H9 (cell line): Measurements from ENCODE around the gene AP3D1. TPM values are rescaled to one million over a fixed set of nuclear protein-coding genes. Genes with fewer than 3 reads are reported as not detected.
A peak's percentile ranks its signal among the peaks of the same experiment; 100 is the strongest.

Source experiments
- DNase-seq: peaks from one replicate; pipeline ENCODE4 v3.0.0-alpha.2; 2017
- H2AFZ ChIP-seq: one replicate; pipeline ENCODE4 v1.6.1; 2013; ENCODE audit warnings: mild to moderate bottlenecking, low read length, control low read depth, moderate library complexity
- H2AK5ac ChIP-seq: 2 replicates; pipeline ENCODE4 v1.6.1; 2013; ENCODE audit warnings: low read length, control low read depth, mixed read lengths; ENCODE audit not compliant: insufficient read length
- H2BK120ac ChIP-seq: one replicate; pipeline ENCODE4 v1.6.1; 2013; ENCODE audit warnings: low read depth, mild to moderate bottlenecking, low read length, control low read depth, inconsistent platforms; ENCODE audit not compliant: poor library complexity, severe bottlenecking
- H2BK12ac ChIP-seq: 2 replicates; pipeline ENCODE4 v1.6.1; 2013; ENCODE audit warnings: low read length, control low read depth, mixed read lengths, low read depth; ENCODE audit not compliant: insufficient read length
- H2BK15ac ChIP-seq: 2 replicates; pipeline ENCODE4 v1.6.1; 2013; ENCODE audit warnings: low read depth, low read length, control low read depth
- H2BK20ac ChIP-seq: one replicate; pipeline ENCODE4 v1.6.1; 2013; ENCODE audit warnings: low read depth, mild to moderate bottlenecking, low read length, control low read depth, inconsistent platforms; ENCODE audit not compliant: poor library complexity, severe bottlenecking
- H2BK5ac ChIP-seq: 2 replicates; pipeline ENCODE4 v1.6.1; 2013; ENCODE audit warnings: low read length, control low read depth, mixed read lengths; ENCODE audit not compliant: insufficient read length
- H3K14ac ChIP-seq: 2 replicates; pipeline ENCODE4 v1.6.1; 2013; ENCODE audit warnings: low read length, control low read depth; ENCODE audit not compliant: insufficient read depth
- H3K18ac ChIP-seq: 2 replicates; pipeline ENCODE4 v1.6.1; 2013; ENCODE audit warnings: low read depth, mild to moderate bottlenecking, mixed read lengths, low read length, control low read depth; ENCODE audit not compliant: insufficient read length
- H3K23ac ChIP-seq: 2 replicates; pipeline ENCODE4 v1.6.1; 2013; ENCODE audit warnings: low read length, control low read depth, mixed read lengths, low read depth; ENCODE audit not compliant: insufficient read length
- H3K23me2 ChIP-seq: 2 replicates; pipeline ENCODE4 v1.6.1; 2013; ENCODE audit warnings: low read depth, mild to moderate bottlenecking, mixed read lengths, low read length, control low read depth; ENCODE audit not compliant: insufficient read length, poor library complexity, severe bottlenecking
- H3K27ac ChIP-seq: 2 replicates; pipeline ENCODE4 v1.5.1; 2013; ENCODE audit warnings: low read length, control low read depth, mixed read lengths, low read depth; ENCODE audit not compliant: insufficient read length
- H3K27me3 ChIP-seq: 2 replicates; pipeline ENCODE4 v1.6.1; 2013; ENCODE audit warnings: low read length, control low read depth, inconsistent platforms; ENCODE audit not compliant: insufficient read depth
- H3K4ac ChIP-seq: 2 replicates; pipeline ENCODE4 v1.6.1; 2013; ENCODE audit warnings: low read depth, mild to moderate bottlenecking, control low read depth, inconsistent platforms, low read length, moderate library complexity
- H3K4me1 ChIP-seq: 2 replicates; pipeline ENCODE4 v1.6.1; 2013; ENCODE audit warnings: low read length, control low read depth, inconsistent platforms; ENCODE audit not compliant: insufficient read depth
- H3K4me2 ChIP-seq: 2 replicates; pipeline ENCODE4 v1.6.1; 2013; ENCODE audit warnings: low read length, control low read depth, mixed read lengths; ENCODE audit not compliant: insufficient read length, insufficient read depth
- H3K56ac ChIP-seq: 2 replicates; pipeline ENCODE4 v1.6.1; 2013; ENCODE audit warnings: low read depth, mild to moderate bottlenecking, mixed read lengths, low read length, control low read depth; ENCODE audit not compliant: insufficient read length
- H3K79me1 ChIP-seq: 2 replicates; pipeline ENCODE4 v1.6.1; 2013; ENCODE audit warnings: low read depth, mild to moderate bottlenecking, moderate library complexity, low read length, control low read depth, inconsistent platforms; ENCODE audit not compliant: insufficient read depth, poor library complexity, severe bottlenecking
- H3K79me2 ChIP-seq: 2 replicates; pipeline ENCODE4 v1.6.1; 2013; ENCODE audit warnings: low read length, control low read depth, inconsistent platforms; ENCODE audit not compliant: insufficient read depth
- H3K9ac ChIP-seq: 2 replicates; pipeline ENCODE4 v1.6.1; 2013; ENCODE audit warnings: low read length, control low read depth, mixed read lengths; ENCODE audit not compliant: insufficient read length; ENCODE audit errors: extremely low read depth
- H3K9me3 ChIP-seq: one replicate; pipeline ENCODE4 v1.6.1; 2013; ENCODE audit warnings: low read depth, low read length, inconsistent platforms; ENCODE audit not compliant: control insufficient read depth
- H3T11ph ChIP-seq: one replicate; pipeline ENCODE4 v1.6.1; 2013; ENCODE audit warnings: mild to moderate bottlenecking, low read length, control low read depth, inconsistent platforms
- H4K20me1 ChIP-seq: one replicate; pipeline ENCODE4 v1.6.1; 2013; ENCODE audit not compliant: control insufficient read depth, insufficient read length, insufficient read depth
- H4K5ac ChIP-seq: 2 replicates; pipeline ENCODE4 v1.6.1; 2013; ENCODE audit warnings: low read depth, mild to moderate bottlenecking, mixed read lengths, low read length, control low read depth; ENCODE audit not compliant: insufficient read length
- H4K8ac ChIP-seq: replicated peaks from 2 replicates; pipeline ENCODE4 v1.6.1; 2013; ENCODE audit warnings: low read length, control low read depth, mixed read lengths, low read depth; ENCODE audit not compliant: insufficient read length
- H4K91ac ChIP-seq: 2 replicates; pipeline ENCODE4 v1.6.1; 2013; ENCODE audit warnings: low read depth, mild to moderate bottlenecking, moderate library complexity, mixed read lengths, low read length, control low read depth; ENCODE audit not compliant: insufficient read length
- H3K27ac Mint-ChIP-seq, 3 experiments: 2 replicates in 2 of 3; 3 replicates in 1 of 3; pipeline ENCODE4 v1.8.0; 2020 to 2021; ENCODE audit warnings: mixed read lengths in 3 of 3, mild to moderate bottlenecking in 1 of 3, moderate library complexity in 1 of 3
- H3K27me3 Mint-ChIP-seq: 2 replicates; pipeline ENCODE4 v1.8.0; 2021; ENCODE audit warnings: low read depth, mild to moderate bottlenecking, moderate library complexity, mixed read lengths
- H3K36me3 Mint-ChIP-seq, 3 experiments: 2 replicates in 2 of 3; 3 replicates in 1 of 3; pipeline ENCODE4 v1.8.0; 2020 to 2021; ENCODE audit warnings: low read depth in 3 of 3, mixed read lengths in 3 of 3; ENCODE audit not compliant: insufficient read depth in 1 of 3
- H3K4me1 Mint-ChIP-seq, 2 experiments: 2 replicates each; pipeline ENCODE4 v1.8.0; 2020; ENCODE audit warnings: mixed read lengths in 2 of 2
- H3K4me3 Mint-ChIP-seq, 2 experiments: 2 replicates in 1 of 2; 3 replicates in 1 of 2; pipeline ENCODE4 v1.8.0; 2020 to 2021; ENCODE audit warnings: mild to moderate bottlenecking in 2 of 2, mixed read lengths in 2 of 2, moderate library complexity in 1 of 2
- H3K9me3 Mint-ChIP-seq, 2 experiments: 2 replicates in 1 of 2; 3 replicates in 1 of 2; pipeline ENCODE4 v1.8.0; 2020; ENCODE audit warnings: mild to moderate bottlenecking in 2 of 2, mixed read lengths in 2 of 2, moderate library complexity in 1 of 2
- CTCF ChIP-seq: fragments of 200-600 bp; sonication (generic); conservative IDR thresholded peaks from 3 replicates; pipeline ENCODE4 v1.8.0; 2021; ENCODE audit warnings: antibody characterized with exemption, mild to moderate bottlenecking
- WGBS: extraction: QIAGEN DNeasy Blood & Tissue Kit; methylation state at CpG from one replicate; pipeline ENCODE4 v1.1.7; 2013; ENCODE audit warnings: missing lambda C conversion rate, low lambda C conversion rate, mixed read lengths; ENCODE audit not compliant: insufficient read length; ENCODE audit errors: extremely low coverage; 5-methylcytosine and 5-hydroxymethylcytosine counted together
- total RNA-seq: library from RNA; stranded (reverse); gene quantifications from 2 replicates; pipeline ENCODE4 v1.2.1, GENCODE V29; 2021

AP3D1 gene
- total RNA-seq, 1 experiment from 2014 or later = 142 TPM

- WGBS = no CpG with 5 or more reads among the region's 22 CpGs
Measured at GRCh38 chr19:2111425-2111824, 39.9 kb downstream of the AP3D1 start.

More at GRCh38 chr19:2111425-2111824, 39.9 kb downstream of the AP3D1 start:
- no peak for TF ChIP-seq CTCF
- no peak for DNase-seq
- Mint-ChIP-seq H3K4me3 (no peak overlapping the region), H3K27ac (peak overlapping the region in 1 of 3 experiments; percentile 13; a peak in 1 of 7 replicates), H3K27me3 (no peaks in the 10 kb centered on the region; the same call in 1 of the 2 replicates), H3K4me1 (no peaks in the 10 kb centered on the region), H3K36me3 (peaks cover 51 to 80% (median 74%) of the 10 kb centered on the region in 3 experiments), H3K9me3 (peaks cover 4% of the 10 kb centered on the region in 2 experiments; a peak in 2 of 5 replicates)
- Histone ChIP-seq H4K91ac (no peak overlapping the region), H3K79me1 (no peaks in the 10 kb centered on the region), H3K79me2 (no peaks in the 10 kb centered on the region), H2BK5ac (no peak overlapping the region), H3K4ac (no peak overlapping the region), H4K8ac (no peak overlapping the region), H3K14ac (no peak overlapping the region), H4K20me1 (no peaks in the 10 kb centered on the region), H3T11ph (no peak overlapping the region), H3K4me2 (no peak overlapping the region), H3K27me3 (no peaks in the 10 kb centered on the region), H2BK15ac (no peak overlapping the region), H3K27ac (no peak overlapping the region), H4K5ac (no peak overlapping the region), H3K4me1 (no peaks in the 10 kb centered on the region), H3K56ac (no peak overlapping the region), H2BK120ac (no peak overlapping the region), H3K9ac (no peak overlapping the region), H3K23me2 (no peaks in the 10 kb centered on the region), H3K18ac (no peak overlapping the region), H2AK5ac (no peak overlapping the region), H3K23ac (no peak overlapping the region), H2BK12ac (no peak overlapping the region), H3K9me3 (no peaks in the 10 kb centered on the region), H2AFZ (no peak overlapping the region), H2BK20ac (no peak overlapping the region)
